HG02759 (cell line): ENCODE measurements around the gene TMEM184B.

Source experiments
- ATAC-seq: cut with Tn5 transposase; IDR thresholded peaks from one replicate; pipeline ENCODE4 v1.9.1; 2021; ENCODE audit warnings: mild to moderate bottlenecking, moderate library complexity; ENCODE audit not compliant: unreplicated experiment

Gene TMEM184B

DNA sequence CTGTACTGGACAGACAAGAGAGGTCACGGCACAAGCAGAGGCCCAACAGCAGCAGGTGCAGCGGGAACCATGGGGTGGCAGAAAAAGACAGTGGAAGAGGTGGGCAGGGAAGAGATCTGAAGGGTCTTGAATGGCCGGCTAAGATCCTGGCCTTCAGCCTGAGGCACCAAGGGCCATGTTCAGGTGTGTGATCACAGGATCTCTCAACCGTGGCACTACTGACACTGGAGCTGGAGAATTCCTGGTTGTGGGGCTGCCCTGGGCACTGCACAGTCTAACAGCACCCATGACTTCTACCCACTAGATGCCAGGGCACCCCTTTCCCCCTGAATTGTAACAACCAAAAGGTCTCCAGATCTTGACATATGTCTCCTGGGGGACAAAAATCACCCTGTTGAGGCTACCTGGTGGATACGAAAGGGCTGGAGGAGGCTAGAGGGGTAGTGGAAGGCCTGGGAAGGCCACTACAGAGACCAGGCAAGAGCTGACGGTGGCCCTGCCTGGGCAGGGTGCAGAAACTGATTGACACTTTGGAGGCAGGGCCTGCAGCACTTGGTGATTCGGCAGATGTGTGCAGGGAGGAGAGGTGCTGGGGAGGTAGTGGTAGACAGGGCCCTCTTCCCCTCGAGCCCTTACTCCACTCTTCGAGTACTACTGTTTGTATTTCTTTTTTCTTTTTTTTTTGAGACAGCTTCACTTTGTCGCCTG lies 36.1 kb upstream of the TMEM184B start:
- ATAC-seq: no peak

DNA sequence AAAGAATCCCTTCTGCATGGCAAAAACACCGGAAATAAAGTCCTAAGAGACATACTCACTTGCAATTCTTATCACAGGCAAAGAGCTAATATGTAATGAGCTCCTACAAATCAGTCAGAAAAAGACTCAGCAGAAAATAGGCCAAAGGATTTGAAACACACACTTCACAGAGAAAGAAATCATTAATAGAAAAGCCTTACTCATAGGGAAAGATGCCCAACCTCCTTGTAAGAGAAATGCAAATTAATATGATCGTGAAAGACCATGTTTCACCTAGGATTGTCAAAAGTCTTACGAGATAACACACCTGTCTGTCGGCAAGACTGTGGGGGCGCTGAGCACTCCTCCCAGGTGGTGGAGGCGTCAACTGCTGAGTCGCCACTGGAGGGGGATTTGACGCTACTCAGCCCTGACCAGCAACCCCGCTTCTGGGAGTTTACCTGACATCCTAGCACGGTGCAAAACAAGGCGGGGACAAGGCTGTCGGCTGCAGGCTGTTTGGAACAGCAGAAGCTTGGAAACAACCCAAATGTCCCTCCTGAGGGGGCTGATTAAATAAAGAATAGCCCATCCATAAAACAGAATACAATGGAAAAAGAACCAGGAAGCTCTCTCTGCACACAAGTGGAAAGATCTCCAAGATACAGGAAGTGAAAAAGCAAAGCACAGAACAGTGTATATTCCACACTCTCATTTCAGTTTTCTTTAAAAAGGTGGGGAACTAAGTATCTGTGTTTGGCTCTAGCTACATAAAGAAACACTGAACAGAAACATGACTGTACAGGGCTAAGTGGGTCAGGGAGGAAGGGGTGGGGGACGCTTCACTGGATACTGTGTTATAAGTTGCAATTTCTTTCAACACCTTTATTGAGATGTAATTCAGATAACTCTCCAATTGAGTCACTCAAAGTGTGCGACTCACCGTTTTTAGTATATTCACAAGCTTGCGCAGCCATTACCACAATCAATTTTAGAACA lies 33.0 kb upstream of the TMEM184B start:
- ATAC-seq: peak; percentile 76

DNA sequence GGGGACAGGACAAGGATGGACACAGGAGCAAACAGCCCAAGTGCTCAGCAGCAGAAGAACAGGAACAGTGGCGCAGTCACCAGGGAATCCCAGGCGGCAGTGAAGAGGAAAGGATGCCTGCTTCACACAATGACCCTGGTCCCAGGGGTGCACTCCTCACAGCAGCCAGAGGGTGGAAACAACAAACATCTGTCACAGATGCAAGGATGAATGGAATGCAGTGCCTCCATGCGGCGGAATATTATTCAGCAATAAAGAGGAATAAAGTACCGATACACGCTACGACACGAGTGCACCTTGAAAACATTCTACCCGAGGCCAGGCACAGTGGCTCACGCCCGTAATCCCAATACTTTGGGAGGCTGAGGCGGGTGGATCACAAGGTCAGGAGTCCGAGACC lies 31.7 kb upstream of the TMEM184B start:
- ATAC-seq: no peak

DNA sequence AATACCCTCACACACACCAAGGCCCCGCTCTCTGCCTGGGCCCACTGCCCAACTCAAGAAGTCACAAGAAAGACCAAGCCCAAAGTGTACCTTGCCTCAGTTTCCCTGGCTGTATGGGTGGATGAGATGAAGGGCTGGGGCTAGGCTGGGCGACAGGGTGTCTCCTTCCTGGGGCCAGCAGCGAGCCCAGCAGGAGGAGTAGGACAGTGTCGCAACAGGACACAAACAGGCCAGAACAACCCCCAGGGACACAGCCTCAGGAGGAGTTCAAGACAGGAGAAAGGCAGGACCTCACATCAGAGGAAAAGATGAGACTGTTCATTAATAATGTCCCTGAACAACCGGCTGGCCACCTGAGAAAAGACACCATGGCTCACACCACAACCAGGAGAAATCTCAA lies 31.2 kb upstream of the TMEM184B start:
- no peak for ATAC-seq

DNA sequence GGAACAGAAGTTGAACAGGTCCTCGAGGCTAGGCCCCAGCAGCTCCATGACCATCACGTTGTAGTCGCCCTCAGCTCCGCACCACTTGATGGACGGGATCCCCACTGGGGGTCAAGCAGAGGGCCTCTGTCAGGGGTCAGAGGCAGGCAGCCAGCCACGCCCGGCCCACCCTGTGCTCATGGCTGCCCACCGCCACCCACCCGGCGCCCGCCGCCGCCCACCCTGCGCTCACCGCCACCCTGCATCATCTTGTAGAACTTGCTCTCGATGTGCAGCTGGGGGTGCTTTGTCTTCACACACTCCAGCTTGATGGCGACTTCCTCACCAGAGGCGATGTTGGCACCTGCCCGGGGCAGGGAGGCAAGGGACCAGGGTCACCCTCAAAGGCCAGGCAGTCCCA lies 30.1 kb upstream of the TMEM184B start:
- no peak for ATAC-seq

DNA sequence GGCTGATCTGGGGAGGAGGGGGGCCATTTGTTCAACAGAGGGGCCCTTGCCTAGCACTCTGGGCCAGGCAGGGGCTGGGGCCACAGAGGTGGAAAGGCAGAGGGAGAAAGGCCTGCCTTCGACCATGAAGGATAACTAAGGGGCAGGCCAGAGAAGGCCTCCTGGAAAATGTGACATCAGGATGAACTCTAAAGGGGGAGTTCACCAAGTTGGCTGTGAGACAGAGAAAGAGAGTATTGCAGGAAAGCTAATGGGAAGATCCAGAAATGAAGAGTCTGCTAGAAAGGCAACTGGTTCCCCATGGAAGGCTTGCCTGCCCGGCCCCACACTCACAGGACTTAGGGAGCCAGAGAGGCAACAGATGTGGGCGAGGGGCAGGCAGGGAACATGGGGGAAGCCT lies 28.1 kb upstream of the TMEM184B start:
- ATAC-seq: no peak

DNA sequence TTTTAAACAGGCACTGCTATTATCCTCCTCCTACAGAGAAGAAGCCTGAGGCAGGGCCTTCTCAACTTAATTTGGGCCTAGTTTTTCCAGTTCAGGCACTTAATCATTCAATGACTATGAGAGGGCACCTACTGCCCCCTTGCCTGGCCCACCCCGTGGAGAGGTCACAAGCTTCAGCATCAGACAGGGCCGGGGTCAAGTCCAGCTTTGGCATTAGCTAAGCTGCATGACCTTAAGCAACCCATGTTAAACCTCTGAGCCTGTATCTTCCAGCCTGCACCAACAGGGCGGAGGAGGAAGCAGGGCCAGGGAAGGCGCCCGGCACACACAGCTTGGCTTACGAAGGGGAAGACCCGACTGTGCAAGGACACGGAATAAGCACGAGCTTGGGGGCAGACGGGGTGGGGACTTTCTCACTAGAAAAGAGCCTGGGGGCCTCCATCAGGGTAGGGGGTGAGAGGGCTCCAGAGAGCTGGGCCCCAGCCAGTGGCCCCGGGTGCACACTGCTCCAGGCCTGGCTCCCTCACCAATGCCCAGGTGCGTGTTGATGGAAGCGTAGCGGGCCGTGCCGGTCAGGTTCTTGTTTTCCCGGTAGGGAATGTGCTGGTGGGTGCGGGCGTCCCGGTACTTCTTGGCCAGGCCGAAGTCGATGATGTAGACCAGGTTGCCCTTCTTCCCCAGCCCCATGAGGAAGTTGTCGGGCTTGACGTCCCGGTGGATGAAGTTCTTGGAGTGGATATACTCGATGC lies 27.6 kb upstream of the TMEM184B start:
- ATAC-seq: no peak

DNA sequence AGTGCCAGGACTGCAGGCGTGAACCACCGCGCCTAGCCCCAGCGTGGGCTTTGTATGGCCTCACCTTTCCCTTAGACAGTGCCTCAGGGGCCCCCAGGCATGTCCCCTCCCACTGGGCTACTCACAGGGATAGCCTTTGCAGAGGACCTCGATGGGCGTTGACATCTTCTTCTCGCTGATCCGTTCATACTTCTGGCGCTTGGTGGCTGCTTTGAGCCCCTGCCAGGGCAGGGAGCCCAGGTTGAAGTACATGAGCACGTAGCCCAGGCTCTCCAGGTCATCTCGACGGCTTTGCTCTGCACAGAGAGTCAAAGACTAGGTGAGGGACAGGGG lies 26.9 kb upstream of the TMEM184B start:
- no peak for ATAC-seq

DNA sequence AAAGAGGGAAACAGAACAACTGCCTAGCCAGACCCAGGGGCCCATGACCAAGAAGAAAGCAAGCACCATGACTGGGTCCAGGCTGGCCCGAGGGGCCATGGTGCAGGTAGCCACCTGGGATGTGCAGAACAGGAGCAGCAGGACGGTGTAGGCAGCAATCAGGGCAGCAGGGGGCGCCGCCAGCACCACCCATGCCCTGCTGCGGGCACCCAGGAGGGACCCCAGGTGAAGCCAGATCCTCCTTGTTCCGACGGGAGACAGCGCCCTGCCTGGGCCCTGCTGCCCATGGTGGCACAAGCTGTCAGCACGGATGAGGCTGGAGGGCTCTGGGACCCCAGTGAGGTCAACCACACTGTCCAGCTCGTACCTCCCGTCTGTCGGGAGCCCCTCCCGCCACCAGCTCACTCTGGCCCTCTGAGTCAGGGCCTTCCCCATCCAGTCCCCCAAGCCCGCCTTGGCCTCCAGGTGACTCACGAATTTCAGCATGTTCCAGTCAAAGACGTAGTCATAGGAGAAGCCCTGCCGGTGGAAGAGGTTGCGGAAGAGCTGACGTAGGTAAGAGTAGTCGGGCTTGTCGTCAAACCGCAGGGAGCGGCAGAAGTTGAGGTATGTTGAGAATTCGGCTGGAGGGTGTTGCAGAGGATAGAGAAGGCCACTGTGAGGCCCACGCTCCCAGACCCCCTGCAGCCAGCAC lies 25.6 kb upstream of the TMEM184B start:
- ATAC-seq: no peak

DNA sequence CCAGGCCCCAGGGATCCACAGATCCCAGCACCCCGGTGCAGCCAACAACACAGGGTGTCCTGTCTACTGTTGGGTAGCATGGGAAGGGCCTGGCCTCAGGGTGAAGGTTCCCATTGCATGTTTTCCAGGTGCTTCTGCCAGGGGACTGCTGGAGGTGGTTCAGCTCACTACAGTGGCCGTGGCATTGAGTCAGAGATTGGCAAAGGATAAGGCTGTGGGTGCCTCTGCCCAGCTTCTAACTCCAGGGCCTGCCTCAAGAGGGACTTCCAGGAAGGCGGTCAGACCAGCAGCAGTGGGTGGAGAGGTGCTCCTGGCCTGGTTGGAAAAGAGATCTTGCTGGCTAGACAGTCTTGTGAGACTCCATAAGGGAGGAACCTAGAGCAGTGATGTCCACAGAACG lies 23.6 kb upstream of the TMEM184B start:
- no peak for ATAC-seq

DNA sequence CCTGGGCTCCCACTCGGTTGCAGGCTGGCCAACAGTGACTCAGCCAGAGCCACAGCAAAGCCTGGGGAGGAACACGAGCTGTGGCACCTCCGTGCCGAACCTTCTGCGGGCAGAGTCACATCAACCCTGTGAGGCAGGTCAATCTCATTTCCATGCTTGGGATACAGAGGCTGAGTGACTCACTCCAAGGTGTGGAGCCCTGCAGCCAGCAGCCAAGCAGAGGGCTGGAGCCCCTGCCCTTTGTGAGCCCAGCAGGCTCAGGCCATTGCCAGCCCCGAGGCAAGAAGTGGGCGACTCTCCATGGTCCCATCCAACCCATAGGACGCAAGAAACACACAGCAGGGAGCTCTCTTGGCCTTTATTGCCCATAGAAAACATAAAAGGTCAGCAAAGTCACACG lies 23.1 kb upstream of the TMEM184B start:
- no peak for ATAC-seq

DNA sequence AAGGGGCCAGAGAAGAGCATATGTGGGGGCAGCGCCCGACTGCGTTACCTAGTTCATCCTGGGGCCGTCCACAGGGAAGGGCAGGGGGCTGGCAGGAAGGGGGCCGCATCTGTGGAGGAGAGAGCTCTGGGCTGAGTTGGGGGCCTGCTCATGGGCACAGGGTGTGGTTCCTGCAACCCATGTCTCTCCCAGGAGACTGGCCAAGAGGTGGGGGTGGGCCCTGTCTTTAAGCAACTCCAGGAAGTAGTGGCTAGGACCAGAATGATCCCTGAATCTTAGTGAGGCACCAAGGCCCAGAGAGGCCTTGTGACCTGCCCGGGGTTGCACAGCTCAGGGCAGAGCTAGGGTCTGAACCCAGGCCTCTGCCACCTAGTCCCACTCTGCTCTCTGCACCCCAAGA lies 22.5 kb upstream of the TMEM184B start:
- no peak for ATAC-seq

DNA sequence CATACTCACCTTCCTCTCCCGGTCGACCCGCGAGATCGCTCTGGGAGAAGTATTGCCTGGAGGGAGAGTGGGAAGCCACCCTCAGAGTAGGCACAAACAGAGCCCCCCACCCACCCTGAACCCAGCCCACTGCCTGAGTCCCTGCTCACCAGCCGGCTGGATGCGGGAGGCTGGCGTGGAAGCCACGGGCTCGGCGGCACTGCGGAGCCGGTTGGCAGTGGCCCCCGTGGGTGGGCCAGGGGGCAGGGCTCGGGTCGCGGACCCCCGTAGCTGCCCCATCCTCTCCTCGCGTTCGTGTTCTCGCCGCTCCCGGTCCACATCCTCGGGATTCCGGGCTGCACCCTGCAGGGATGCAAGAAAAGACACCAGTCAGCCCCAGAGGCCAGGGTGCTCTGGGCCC lies 21.4 kb upstream of the TMEM184B start:
- ATAC-seq: no peak

DNA sequence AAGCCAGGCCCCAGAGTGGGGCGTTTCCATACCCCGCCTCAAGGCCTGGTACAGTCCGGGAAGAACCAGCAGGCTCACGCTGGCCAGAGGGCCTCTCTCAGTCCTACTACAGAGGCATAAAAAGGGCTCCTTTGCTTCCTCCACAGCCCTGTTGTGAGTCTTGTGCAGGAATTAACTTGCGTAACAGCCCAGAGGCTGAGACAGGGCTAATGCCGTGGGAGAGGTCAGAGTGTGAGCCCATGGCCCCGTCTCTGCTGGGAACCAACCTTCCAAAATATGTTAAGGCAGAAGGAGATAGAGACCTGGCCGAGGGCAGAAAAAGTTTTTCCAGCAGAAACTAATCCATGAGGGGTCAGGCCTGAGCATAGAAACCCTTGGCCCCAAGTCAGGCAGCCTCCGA lies 19.9 kb upstream of the TMEM184B start:
- no peak for ATAC-seq

DNA sequence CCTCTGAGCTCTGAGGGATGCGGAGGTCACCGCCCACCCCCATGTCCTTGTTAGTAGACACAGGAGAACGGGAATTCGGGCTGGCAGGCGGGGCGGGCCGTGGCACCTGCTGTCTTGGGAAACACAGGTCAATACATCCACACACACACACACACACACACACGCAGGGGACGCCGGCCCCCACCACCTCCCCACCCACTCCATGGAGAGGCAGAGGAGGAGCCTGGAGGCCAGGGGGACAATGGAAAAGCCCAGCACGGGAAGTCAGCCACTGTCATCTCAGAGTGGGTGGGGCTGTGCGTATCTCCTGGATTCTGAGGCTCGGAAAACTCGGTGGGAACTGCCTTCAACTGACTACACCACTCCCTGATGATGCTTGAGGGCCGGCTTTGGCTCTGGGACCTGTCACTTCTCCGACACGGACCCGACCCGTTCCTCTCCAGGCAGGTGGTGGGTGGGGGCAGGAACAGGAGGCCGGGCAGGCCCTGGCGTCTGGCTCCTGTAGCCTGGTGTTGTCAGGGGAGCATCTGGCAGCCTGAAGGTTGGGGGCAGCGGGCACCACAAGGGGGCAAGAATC lies 18.5 kb upstream of the TMEM184B start:
- no peak for ATAC-seq

DNA sequence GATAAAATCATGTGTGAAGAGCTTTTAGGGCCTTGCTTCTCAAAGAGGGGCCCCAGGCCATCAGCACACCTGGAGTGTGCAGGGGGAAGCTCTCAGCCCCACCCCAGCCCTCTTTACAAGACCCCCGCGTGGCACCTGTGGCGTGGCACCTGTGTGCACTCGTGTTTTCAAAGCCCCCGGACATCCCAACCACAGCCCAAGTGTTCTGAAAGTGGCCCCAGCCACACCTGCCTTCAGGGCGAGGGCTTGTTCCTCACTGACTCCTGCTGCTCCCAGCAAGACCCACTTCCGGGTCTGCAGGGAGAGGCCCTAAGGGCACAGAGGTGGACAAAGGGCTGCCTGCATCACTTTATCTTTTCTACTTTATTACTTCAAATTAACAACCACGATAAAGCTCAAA lies 17.5 kb upstream of the TMEM184B start:
- no peak for ATAC-seq

DNA sequence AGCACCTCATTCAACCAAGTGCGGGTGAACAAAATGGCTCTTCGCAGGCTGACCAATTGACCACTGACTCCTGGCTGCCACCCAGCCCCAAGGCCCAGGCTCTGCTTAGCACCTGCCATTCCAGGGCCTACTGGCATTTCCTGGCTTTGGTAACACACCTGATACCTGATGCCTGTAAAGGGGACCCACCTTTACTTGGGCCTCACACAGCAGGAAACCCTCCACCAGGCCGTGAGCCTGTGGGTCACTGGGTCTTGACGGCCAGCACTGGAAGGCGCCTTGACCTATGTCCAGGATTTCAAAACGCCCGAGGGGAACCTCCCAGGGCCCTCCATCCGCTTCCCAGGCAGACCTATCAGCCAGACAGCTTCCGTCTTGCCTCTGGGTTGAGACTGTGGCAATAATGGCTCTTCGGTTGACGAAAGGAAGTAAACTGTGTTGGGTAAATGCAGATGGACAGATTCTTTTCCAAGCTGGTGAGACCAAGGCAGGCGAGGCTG lies 16.8 kb upstream of the TMEM184B start:
- ATAC-seq: no peak

DNA sequence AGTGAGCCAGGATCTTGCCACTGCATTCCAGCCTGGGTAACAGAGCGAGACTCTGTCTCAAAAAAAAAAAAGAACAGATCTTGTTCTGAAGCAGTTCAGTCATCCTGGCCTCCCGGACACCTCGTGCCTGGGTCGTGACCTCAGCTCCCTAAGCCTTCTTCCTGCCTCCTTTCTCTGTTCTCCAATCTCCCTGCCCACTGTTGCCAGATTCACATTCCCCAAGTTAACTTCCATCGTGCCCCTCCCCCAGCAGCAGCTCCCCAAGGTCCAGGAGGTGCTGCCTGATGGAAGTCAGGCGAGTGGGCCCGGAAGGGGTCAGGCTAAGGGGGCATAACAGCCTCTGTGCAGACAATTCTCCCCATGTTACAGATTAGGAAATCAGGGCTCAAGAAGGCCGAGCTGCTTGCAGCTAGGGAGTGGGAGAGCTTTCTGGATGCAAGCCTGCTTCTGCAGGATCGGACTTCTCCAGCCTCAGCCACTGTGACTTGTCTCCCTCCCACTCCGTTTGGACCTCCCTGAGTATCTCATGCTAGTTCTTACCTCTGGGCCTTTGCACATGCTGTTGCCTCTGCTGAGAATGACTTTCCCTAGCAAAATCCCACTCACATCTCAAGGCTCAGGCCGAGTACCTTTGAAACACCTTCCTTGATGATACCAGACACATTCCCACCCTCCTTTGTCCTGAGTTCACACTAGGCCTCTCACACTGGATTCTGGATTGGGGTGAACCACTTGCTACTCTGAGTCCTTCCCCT lies 14.3 kb upstream of the TMEM184B start:
- ATAC-seq: no peak

DNA sequence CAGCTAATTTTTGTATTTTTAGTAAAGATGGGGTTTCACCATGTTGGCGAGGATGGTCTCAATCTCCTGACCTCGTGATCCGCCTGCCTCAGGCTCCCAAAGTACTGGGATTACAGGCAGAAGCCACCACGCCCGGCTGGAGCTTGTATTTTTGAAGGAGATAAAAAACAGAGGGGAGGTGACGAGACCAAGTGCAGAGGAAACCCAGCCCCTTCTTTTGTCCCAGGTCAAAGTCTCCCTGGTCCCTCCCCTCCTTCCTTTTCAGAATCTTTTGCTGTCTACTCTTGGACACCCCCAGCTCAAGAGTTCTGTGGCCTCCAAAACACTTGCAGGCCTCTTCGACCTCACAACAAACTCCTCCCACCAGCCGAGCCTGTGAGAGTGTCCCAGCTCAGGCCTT lies 12.2 kb upstream of the TMEM184B start:
- ATAC-seq: no peak

DNA sequence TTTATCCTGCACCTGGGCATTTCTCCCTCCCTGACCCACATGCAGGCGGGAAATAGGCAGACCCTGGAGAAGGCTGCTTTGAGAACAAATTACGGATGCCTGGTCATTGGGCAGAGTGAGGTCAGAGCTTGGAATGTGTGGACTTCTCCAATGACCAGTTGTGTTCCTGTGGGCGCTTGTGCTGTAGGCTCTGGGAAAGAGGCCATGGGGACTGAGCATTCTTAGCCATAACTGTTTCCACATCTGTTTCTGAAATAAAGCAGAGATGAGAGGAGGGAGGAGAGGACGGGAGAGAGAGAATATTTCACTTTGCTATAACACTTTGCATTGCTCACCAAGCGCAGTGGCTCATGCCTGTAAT lies 11.2 kb upstream of the TMEM184B start:
- ATAC-seq: no peak
